ENCODE measurements around the gene CNTN1. TPM values are rescaled to one million over a fixed set of nuclear protein-coding genes. Genes with fewer than 3 reads are reported as not detected.

The CNTN1 gene
- total and polyA plus RNA-seq, 8 donors, result 2.7 to 63.5 (median 45.8) TPM

- no peak for DNase-seq
- Histone ChIP-seq H3K36me3 (no peaks in the 10 kb centered on the region), H3K27me3 (no peaks in the 10 kb centered on the region), H3K4me3 (no peak overlapping the region), H3K27ac (no peak overlapping the region), H3K9me3 (peaks cover 0 to 4% of the 10 kb centered on the region in 2 donors), H3K4me1 (no peaks in the 10 kb centered on the region)
- ATAC-seq, result no peak
- intact Hi-C loops (cut with DNase I), result no loop called here
- TF ChIP-seq CTCF (IDR thresholded peaks at IDR 0.05), result no peak
Observed at GRCh38 chr12:40837891-40838429, 145.7 kb downstream of the CNTN1 start.

GRCh38 chr12:40843495-40843894 lies 151.3 kb downstream of the CNTN1 start:
- ATAC-seq (no peak), DNase-seq (peak in 1 of 4 donors; percentile 3)
- Histone ChIP-seq H3K4me1 (no peaks in the 10 kb centered on the region), H3K27ac (no peak overlapping the region), H3K4me3 (no peak overlapping the region), H3K27me3 (no peaks in the 10 kb centered on the region), H3K36me3 (no peaks in the 10 kb centered on the region), H3K9me3 (peaks cover 0 to 4% of the 10 kb centered on the region in 2 donors)
- TF ChIP-seq CTCF (IDR thresholded peaks at IDR 0.05), result no peak
- intact Hi-C loops (cut with DNase I), result no loop called here

- DNase-seq, result no peak
- H3K27me3 ChIP-seq, result no peaks in the 10 kb centered on the region
- H3K4me1 ChIP-seq, result no peaks in the 10 kb centered on the region
- ATAC-seq, result no peak
- intact Hi-C loops (cut with DNase I), result no loop called here
- no peaks in the 10 kb centered on the region for H3K36me3 ChIP-seq
- H3K9me3 ChIP-seq, result no peaks in the 10 kb centered on the region
- no peak for TF ChIP-seq CTCF (IDR thresholded peaks at IDR 0.05)
- H3K27ac ChIP-seq, result no peak overlapping the region
- H3K4me3 ChIP-seq, result no peak overlapping the region
Observed at GRCh38 chr12:40853221-40853620, 161.0 kb downstream of the CNTN1 start.

- no peaks in the 10 kb centered on the region for H3K27me3 ChIP-seq
- intact Hi-C loops (cut with DNase I), result no loop called here
- no peaks in the 10 kb centered on the region for H3K36me3 ChIP-seq
- no peak for ATAC-seq
- DNase-seq, result no peak
- H3K4me3 ChIP-seq, result no peak overlapping the region
- H3K9me3 ChIP-seq, result no peaks in the 10 kb centered on the region
- no peak overlapping the region for H3K27ac ChIP-seq
- TF ChIP-seq CTCF (IDR thresholded peaks at IDR 0.05), result no peak
- H3K4me1 ChIP-seq, result no peaks in the 10 kb centered on the region
Observed at GRCh38 chr12:40854604-40855003, 162.4 kb downstream of the CNTN1 start.

- intact Hi-C loops (cut with DNase I), result no loop called here
Observed at GRCh38 chr12:40864891-40865290, 172.7 kb downstream of the CNTN1 start.

More at GRCh38 chr12:40864891-40865290, 172.7 kb downstream of the CNTN1 start:
- no peaks in the 10 kb centered on the region for H3K36me3 ChIP-seq
- H3K27ac ChIP-seq, result no peak overlapping the region
- ATAC-seq, result no peak
- no peaks in the 10 kb centered on the region for H3K4me1 ChIP-seq
- no peak overlapping the region for H3K4me3 ChIP-seq
- TF ChIP-seq CTCF (IDR thresholded peaks at IDR 0.05), result no peak
- H3K9me3 ChIP-seq, result peaks cover 0 to 2% of the 10 kb centered on the region in 2 donors
- no peak for DNase-seq
- H3K27me3 ChIP-seq, result no peaks in the 10 kb centered on the region
